CD14-positive monocyte (primary cell): Measurements from ENCODE around the gene IGHMBP2. TPM values are rescaled to one million over a fixed set of nuclear protein-coding genes. Genes with fewer than 3 reads are reported as not detected.

Experiments used
- DNase-seq, 3 donors: peaks; one replicate each; pipeline ENCODE4 v3.0.0-alpha.2; 2011 to 2022
- H2AFZ ChIP-seq: 2 replicates; pipeline ENCODE4 v1.6.0; 2012; ENCODE audit warnings: mild to moderate bottlenecking, low read depth, low read length, inconsistent platforms; ENCODE audit not compliant: insufficient read depth, poor library complexity, severe bottlenecking
- H3K27ac ChIP-seq, 2 donors: 1 replicate in 1 of 2; 2 replicates in 1 of 2; pipeline ENCODE4 v1.5.1; 2012 to 2013; ENCODE audit warnings: low read length in 2 of 2, control low read depth in 1 of 2, inconsistent platforms in 1 of 2, low read depth in 1 of 2, mild to moderate bottlenecking in 1 of 2
- H3K27me3 ChIP-seq, 2 donors: one replicate each; pipeline versions ENCODE4 v1.6.0 to v1.6.1; 2011 to 2013; ENCODE audit warnings: low read length in 2 of 2; ENCODE audit not compliant: control insufficient read depth in 2 of 2, insufficient read depth in 2 of 2
- H3K36me3 ChIP-seq, 2 donors: replicated peaks in 1 of 2; 1 replicate in 1 of 2; 2 replicates in 1 of 2; pipeline versions ENCODE4 v1.5.1 to v1.6.1; 2012 to 2013; ENCODE audit warnings: low read length in 2 of 2, control low read depth in 1 of 2, inconsistent platforms in 1 of 2, mild to moderate bottlenecking in 1 of 2; ENCODE audit not compliant: insufficient read depth in 2 of 2, control insufficient read depth in 1 of 2
- H3K4me1 ChIP-seq, 2 donors: 1 replicate in 1 of 2; 2 replicates in 1 of 2; pipeline versions ENCODE4 v1.5.1 to v1.6.1; 2012 to 2013; ENCODE audit warnings: low read length in 2 of 2, control low read depth in 1 of 2, inconsistent platforms in 1 of 2, mild to moderate bottlenecking in 1 of 2, moderate library complexity in 1 of 2; ENCODE audit not compliant: insufficient read depth in 2 of 2, control insufficient read depth in 1 of 2
- H3K4me2 ChIP-seq: replicated peaks from 2 replicates; pipeline ENCODE3; 2012; ENCODE audit warnings: low read length, moderate library complexity, mild to moderate bottlenecking; ENCODE audit not compliant: poor library complexity, severe bottlenecking; ENCODE audit errors: extremely low read depth
- H3K4me3 ChIP-seq, 3 experiments: fragments of 200-600 bp in 1 of 3; sonication (generic) in 1 of 3; replicated peaks in 1 of 3; 1 replicate in 2 of 3; 2 replicates in 1 of 3; pipeline ENCODE4 v1.5.1; 2011 to 2013; ENCODE audit warnings: low read length in 3 of 3, mild to moderate bottlenecking in 3 of 3, control low read depth in 2 of 3, low read depth in 2 of 3, inconsistent platforms in 1 of 3, moderate library complexity in 1 of 3
- H3K79me2 ChIP-seq: 2 replicates; pipeline ENCODE4 v1.6.0; 2012; ENCODE audit warnings: mild to moderate bottlenecking, control low read depth, inconsistent platforms, low read length, moderate library complexity; ENCODE audit not compliant: insufficient read depth
- H3K9ac ChIP-seq: 2 replicates; pipeline ENCODE4 v1.6.0; 2017; ENCODE audit warnings: low read length, mild to moderate bottlenecking; ENCODE audit not compliant: insufficient read depth, poor library complexity, severe bottlenecking
- H3K9me3 ChIP-seq, 2 donors: replicated peaks in 1 of 2; 1 replicate in 1 of 2; 2 replicates in 1 of 2; pipeline versions ENCODE4 v1.5.1 to v1.6.1; 2012 to 2013; ENCODE audit warnings: low read length in 2 of 2, control low read depth in 1 of 2; ENCODE audit not compliant: control insufficient read depth in 1 of 2, insufficient read depth in 1 of 2
- H4K20me1 ChIP-seq: 2 replicates; pipeline ENCODE4 v1.6.0; 2012; ENCODE audit warnings: mild to moderate bottlenecking, low read length, control low read depth, moderate library complexity; ENCODE audit not compliant: insufficient read depth
- H3K27ac Mint-ChIP-seq, 7 donors: one replicate each; pipeline ENCODE4 v1.8.0; 2020; ENCODE audit warnings: mild to moderate bottlenecking in 7 of 7, mixed read lengths in 7 of 7, moderate library complexity in 6 of 7, inconsistent platforms in 2 of 7
- H3K27me3 Mint-ChIP-seq, 3 donors: one replicate each; pipeline ENCODE4 v1.8.0; 2021 to 2022; ENCODE audit warnings: low read depth in 3 of 3, mild to moderate bottlenecking in 3 of 3, mixed read lengths in 3 of 3, moderate library complexity in 3 of 3, inconsistent platforms in 1 of 3
- H3K36me3 Mint-ChIP-seq, 2 donors: one replicate each; pipeline ENCODE4 v1.8.0; 2020; ENCODE audit warnings: mixed read lengths in 2 of 2, inconsistent platforms in 1 of 2, mild to moderate bottlenecking in 1 of 2
- H3K4me1 Mint-ChIP-seq: one replicate; pipeline ENCODE4 v1.8.0; 2020; ENCODE audit warnings: mild to moderate bottlenecking, mixed read lengths
- H3K4me3 Mint-ChIP-seq, 2 donors: one replicate each; pipeline ENCODE4 v1.8.0; 2020; ENCODE audit warnings: mild to moderate bottlenecking in 2 of 2, mixed read lengths in 2 of 2, moderate library complexity in 1 of 2
- H3K9me3 Mint-ChIP-seq, 7 donors: one replicate each; pipeline ENCODE4 v1.8.0; 2020 to 2022; ENCODE audit warnings: mixed read lengths in 7 of 7, mild to moderate bottlenecking in 6 of 7, moderate library complexity in 6 of 7, inconsistent platforms in 2 of 7
- WGBS: methylation state at CpG from one replicate; pipeline ENCODE4 v1.1.5; 2013; ENCODE audit warnings: missing lambda C conversion rate; ENCODE audit not compliant: insufficient coverage; 5-methylcytosine and 5-hydroxymethylcytosine counted together
- intact Hi-C, 2 donors: fragments of 100-400 bp; cut with micrococcal nuclease; formaldehyde crosslinking; loops; one replicate each; pipeline versions ENCODE4 v1.15.0 to v1.15.1; 2023
- polyA plus RNA-seq, 3 donors: library from polyadenylated mRNA; depleted of rRNA in 1 of 3; unstranded in 2 of 3; stranded (reverse) in 1 of 3; fragments of 300-500 nt in 2 of 3; fragments of >200 nt in 1 of 3; fragmentation: Illumina TruSeq in 2 of 3; gene quantifications; 1 replicate in 2 of 3; 2 replicates in 1 of 3; pipeline ENCODE4 v1.2.3, GENCODE V29; 2012 to 2021
- TF ChIP-seq, protein P1 (sequence below): fragments of 200-600 bp; IDR thresholded peaks from one replicate; pipeline ENCODE4 v1.8.0; 2022; ENCODE audit warnings: antibody characterized with exemption, mild to moderate bottlenecking

IGHMBP2 gene
- polyA plus RNA-seq, 3 donors, result 3.9 to 14.9 (median 6.0) TPM

GRCh38 chr11:68962527-68963250, 59.0 kb downstream of the IGHMBP2 start:
- Histone ChIP-seq H3K4me1 (no peaks in the 10 kb centered on the region), H3K79me2 (no peaks in the 10 kb centered on the region), H3K36me3 (no peaks in the 10 kb centered on the region), H3K27me3 (no peaks in the 10 kb centered on the region), H3K9me3 (no peaks in the 10 kb centered on the region), H3K4me3 (no peak overlapping the region), H3K4me2 (no peak overlapping the region), H3K9ac (no peak overlapping the region), H4K20me1 (no peaks in the 10 kb centered on the region), H2AFZ (no peak overlapping the region), H3K27ac (no peak overlapping the region)
- H3K27ac Mint-ChIP-seq, result peak overlapping the region in 2 of 7 donors; percentile 13 to 57
- H3K27me3 Mint-ChIP-seq, result peaks cover 2 to 8% (median 4%) of the 10 kb centered on the region in 3 donors
- DNase-seq, result peak in 1 of 3 donors; percentile 28
- H3K36me3 Mint-ChIP-seq, result no peaks in the 10 kb centered on the region
- TF ChIP-seq, protein P1, sequence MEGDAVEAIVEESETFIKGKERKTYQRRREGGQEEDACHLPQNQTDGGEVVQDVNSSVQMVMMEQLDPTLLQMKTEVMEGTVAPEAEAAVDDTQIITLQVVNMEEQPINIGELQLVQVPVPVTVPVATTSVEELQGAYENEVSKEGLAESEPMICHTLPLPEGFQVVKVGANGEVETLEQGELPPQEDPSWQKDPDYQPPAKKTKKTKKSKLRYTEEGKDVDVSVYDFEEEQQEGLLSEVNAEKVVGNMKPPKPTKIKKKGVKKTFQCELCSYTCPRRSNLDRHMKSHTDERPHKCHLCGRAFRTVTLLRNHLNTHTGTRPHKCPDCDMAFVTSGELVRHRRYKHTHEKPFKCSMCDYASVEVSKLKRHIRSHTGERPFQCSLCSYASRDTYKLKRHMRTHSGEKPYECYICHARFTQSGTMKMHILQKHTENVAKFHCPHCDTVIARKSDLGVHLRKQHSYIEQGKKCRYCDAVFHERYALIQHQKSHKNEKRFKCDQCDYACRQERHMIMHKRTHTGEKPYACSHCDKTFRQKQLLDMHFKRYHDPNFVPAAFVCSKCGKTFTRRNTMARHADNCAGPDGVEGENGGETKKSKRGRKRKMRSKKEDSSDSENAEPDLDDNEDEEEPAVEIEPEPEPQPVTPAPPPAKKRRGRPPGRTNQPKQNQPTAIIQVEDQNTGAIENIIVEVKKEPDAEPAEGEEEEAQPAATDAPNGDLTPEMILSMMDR, result no peak
- intact Hi-C loops, result no loop called here
- 64% methylated on average over 14 of the region's 16 CpGs for whole genome bisulfite sequencing
- no peak overlapping the region for H3K4me3 Mint-ChIP-seq
- H3K4me1 Mint-ChIP-seq, result peaks cover 7% of the 10 kb centered on the region
- H3K9me3 Mint-ChIP-seq, result peaks cover 0 to 7% (median 3%) of the 10 kb centered on the region in 7 donors

DNA sequence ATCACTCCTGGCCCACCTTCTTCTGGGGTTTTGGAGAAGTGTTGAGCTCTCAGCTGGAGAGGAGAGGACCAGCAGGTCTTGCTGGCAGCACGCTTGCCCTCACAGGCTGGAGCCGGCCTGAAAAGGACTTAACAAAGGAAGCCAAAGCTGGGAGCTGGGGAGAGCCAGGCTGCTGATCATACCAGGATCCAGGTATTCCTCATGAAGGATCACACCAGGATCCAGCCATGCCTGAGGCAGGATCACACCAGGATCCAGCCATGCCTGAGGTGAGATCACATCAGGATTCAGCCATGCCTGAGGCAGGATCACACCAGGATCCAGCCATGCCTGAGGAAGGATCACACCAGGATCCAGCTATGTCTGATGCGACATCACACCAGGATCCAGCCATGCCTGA, 60.1 kb downstream of the IGHMBP2 start:
- DNase-seq, result peak in 1 of 3 donors; percentile 21
- Mint-ChIP-seq H3K27ac (peak overlapping the region in 1 of 7 donors; percentile 23), H3K9me3 (peaks cover 0 to 6% (median 3%) of the 10 kb centered on the region in 7 donors), H3K36me3 (no peaks in the 10 kb centered on the region), H3K4me3 (no peak overlapping the region), H3K27me3 (peaks cover 4 to 9% (median 4%) of the 10 kb centered on the region in 3 donors), H3K4me1 (peaks cover 7% of the 10 kb centered on the region)
- no peak overlapping the region for H2AFZ ChIP-seq
- no peaks in the 10 kb centered on the region for H3K4me1 ChIP-seq
- H3K4me3 ChIP-seq, result no peak overlapping the region
- no peak overlapping the region for H3K9ac ChIP-seq
- no peak overlapping the region for H3K27ac ChIP-seq
- H3K27me3 ChIP-seq, result no peaks in the 10 kb centered on the region
- no peaks in the 10 kb centered on the region for H3K79me2 ChIP-seq
- no peaks in the 10 kb centered on the region for H3K9me3 ChIP-seq
- no peak overlapping the region for H3K4me2 ChIP-seq
- WGBS, result 100% methylated on average over 2 of the region's 3 CpGs
- no peaks in the 10 kb centered on the region for H4K20me1 ChIP-seq
- TF ChIP-seq, protein P1, result no peak
- no peaks in the 10 kb centered on the region for H3K36me3 ChIP-seq
- intact Hi-C loops, result no loop called here
